H9 (cell line): ENCODE data around the gene MTF1. TPM values are rescaled to one million over a fixed set of nuclear protein-coding genes. Genes with fewer than 3 reads are reported as not detected.

ENCODE experiments used
- DNase-seq: peaks from one replicate; pipeline ENCODE4 v3.0.0-alpha.2; 2017
- H2AFZ ChIP-seq: one replicate; pipeline ENCODE4 v1.6.1; 2013; ENCODE audit warnings: mild to moderate bottlenecking, low read length, control low read depth, moderate library complexity
- H2AK5ac ChIP-seq: 2 replicates; pipeline ENCODE4 v1.6.1; 2013; ENCODE audit warnings: low read length, control low read depth, mixed read lengths; ENCODE audit not compliant: insufficient read length
- H2BK120ac ChIP-seq: one replicate; pipeline ENCODE4 v1.6.1; 2013; ENCODE audit warnings: low read depth, mild to moderate bottlenecking, low read length, control low read depth, inconsistent platforms; ENCODE audit not compliant: poor library complexity, severe bottlenecking
- H2BK12ac ChIP-seq: 2 replicates; pipeline ENCODE4 v1.6.1; 2013; ENCODE audit warnings: low read length, control low read depth, mixed read lengths, low read depth; ENCODE audit not compliant: insufficient read length
- H2BK15ac ChIP-seq: 2 replicates; pipeline ENCODE4 v1.6.1; 2013; ENCODE audit warnings: low read depth, low read length, control low read depth
- H2BK20ac ChIP-seq: one replicate; pipeline ENCODE4 v1.6.1; 2013; ENCODE audit warnings: low read depth, mild to moderate bottlenecking, low read length, control low read depth, inconsistent platforms; ENCODE audit not compliant: poor library complexity, severe bottlenecking
- H2BK5ac ChIP-seq: 2 replicates; pipeline ENCODE4 v1.6.1; 2013; ENCODE audit warnings: low read length, control low read depth, mixed read lengths; ENCODE audit not compliant: insufficient read length
- H3K14ac ChIP-seq: 2 replicates; pipeline ENCODE4 v1.6.1; 2013; ENCODE audit warnings: low read length, control low read depth; ENCODE audit not compliant: insufficient read depth
- H3K18ac ChIP-seq: 2 replicates; pipeline ENCODE4 v1.6.1; 2013; ENCODE audit warnings: low read depth, mild to moderate bottlenecking, mixed read lengths, low read length, control low read depth; ENCODE audit not compliant: insufficient read length
- H3K23ac ChIP-seq: 2 replicates; pipeline ENCODE4 v1.6.1; 2013; ENCODE audit warnings: low read length, control low read depth, mixed read lengths, low read depth; ENCODE audit not compliant: insufficient read length
- H3K23me2 ChIP-seq: 2 replicates; pipeline ENCODE4 v1.6.1; 2013; ENCODE audit warnings: low read depth, mild to moderate bottlenecking, mixed read lengths, low read length, control low read depth; ENCODE audit not compliant: insufficient read length, poor library complexity, severe bottlenecking
- H3K27ac ChIP-seq: 2 replicates; pipeline ENCODE4 v1.5.1; 2013; ENCODE audit warnings: low read length, control low read depth, mixed read lengths, low read depth; ENCODE audit not compliant: insufficient read length
- H3K27me3 ChIP-seq: 2 replicates; pipeline ENCODE4 v1.6.1; 2013; ENCODE audit warnings: low read length, control low read depth, inconsistent platforms; ENCODE audit not compliant: insufficient read depth
- H3K4ac ChIP-seq: 2 replicates; pipeline ENCODE4 v1.6.1; 2013; ENCODE audit warnings: low read depth, mild to moderate bottlenecking, control low read depth, inconsistent platforms, low read length, moderate library complexity
- H3K4me1 ChIP-seq: 2 replicates; pipeline ENCODE4 v1.6.1; 2013; ENCODE audit warnings: low read length, control low read depth, inconsistent platforms; ENCODE audit not compliant: insufficient read depth
- H3K4me2 ChIP-seq: 2 replicates; pipeline ENCODE4 v1.6.1; 2013; ENCODE audit warnings: low read length, control low read depth, mixed read lengths; ENCODE audit not compliant: insufficient read length, insufficient read depth
- H3K56ac ChIP-seq: 2 replicates; pipeline ENCODE4 v1.6.1; 2013; ENCODE audit warnings: low read depth, mild to moderate bottlenecking, mixed read lengths, low read length, control low read depth; ENCODE audit not compliant: insufficient read length
- H3K79me1 ChIP-seq: 2 replicates; pipeline ENCODE4 v1.6.1; 2013; ENCODE audit warnings: low read depth, mild to moderate bottlenecking, moderate library complexity, low read length, control low read depth, inconsistent platforms; ENCODE audit not compliant: insufficient read depth, poor library complexity, severe bottlenecking
- H3K79me2 ChIP-seq: 2 replicates; pipeline ENCODE4 v1.6.1; 2013; ENCODE audit warnings: low read length, control low read depth, inconsistent platforms; ENCODE audit not compliant: insufficient read depth
- H3K9ac ChIP-seq: 2 replicates; pipeline ENCODE4 v1.6.1; 2013; ENCODE audit warnings: low read length, control low read depth, mixed read lengths; ENCODE audit not compliant: insufficient read length; ENCODE audit errors: extremely low read depth
- H3K9me3 ChIP-seq: one replicate; pipeline ENCODE4 v1.6.1; 2013; ENCODE audit warnings: low read depth, low read length, inconsistent platforms; ENCODE audit not compliant: control insufficient read depth
- H3T11ph ChIP-seq: one replicate; pipeline ENCODE4 v1.6.1; 2013; ENCODE audit warnings: mild to moderate bottlenecking, low read length, control low read depth, inconsistent platforms
- H4K20me1 ChIP-seq: one replicate; pipeline ENCODE4 v1.6.1; 2013; ENCODE audit not compliant: control insufficient read depth, insufficient read length, insufficient read depth
- H4K5ac ChIP-seq: 2 replicates; pipeline ENCODE4 v1.6.1; 2013; ENCODE audit warnings: low read depth, mild to moderate bottlenecking, mixed read lengths, low read length, control low read depth; ENCODE audit not compliant: insufficient read length
- H4K8ac ChIP-seq: replicated peaks from 2 replicates; pipeline ENCODE4 v1.6.1; 2013; ENCODE audit warnings: low read length, control low read depth, mixed read lengths, low read depth; ENCODE audit not compliant: insufficient read length
- H4K91ac ChIP-seq: 2 replicates; pipeline ENCODE4 v1.6.1; 2013; ENCODE audit warnings: low read depth, mild to moderate bottlenecking, moderate library complexity, mixed read lengths, low read length, control low read depth; ENCODE audit not compliant: insufficient read length
- H3K27ac Mint-ChIP-seq, 3 experiments: 2 replicates in 2 of 3; 3 replicates in 1 of 3; pipeline ENCODE4 v1.8.0; 2020 to 2021; ENCODE audit warnings: mixed read lengths in 3 of 3, mild to moderate bottlenecking in 1 of 3, moderate library complexity in 1 of 3
- H3K27me3 Mint-ChIP-seq: 2 replicates; pipeline ENCODE4 v1.8.0; 2021; ENCODE audit warnings: low read depth, mild to moderate bottlenecking, moderate library complexity, mixed read lengths
- H3K36me3 Mint-ChIP-seq, 3 experiments: 2 replicates in 2 of 3; 3 replicates in 1 of 3; pipeline ENCODE4 v1.8.0; 2020 to 2021; ENCODE audit warnings: low read depth in 3 of 3, mixed read lengths in 3 of 3; ENCODE audit not compliant: insufficient read depth in 1 of 3
- H3K4me1 Mint-ChIP-seq, 2 experiments: 2 replicates each; pipeline ENCODE4 v1.8.0; 2020; ENCODE audit warnings: mixed read lengths in 2 of 2
- H3K4me3 Mint-ChIP-seq, 2 experiments: 2 replicates in 1 of 2; 3 replicates in 1 of 2; pipeline ENCODE4 v1.8.0; 2020 to 2021; ENCODE audit warnings: mild to moderate bottlenecking in 2 of 2, mixed read lengths in 2 of 2, moderate library complexity in 1 of 2
- H3K9me3 Mint-ChIP-seq, 2 experiments: 2 replicates in 1 of 2; 3 replicates in 1 of 2; pipeline ENCODE4 v1.8.0; 2020; ENCODE audit warnings: mild to moderate bottlenecking in 2 of 2, mixed read lengths in 2 of 2, moderate library complexity in 1 of 2
- CTCF ChIP-seq: fragments of 200-600 bp; sonication (generic); conservative IDR thresholded peaks from 3 replicates; pipeline ENCODE4 v1.8.0; 2021; ENCODE audit warnings: antibody characterized with exemption, mild to moderate bottlenecking
- WGBS: extraction: QIAGEN DNeasy Blood & Tissue Kit; methylation state at CpG from one replicate; pipeline ENCODE4 v1.1.7; 2013; ENCODE audit warnings: missing lambda C conversion rate, low lambda C conversion rate, mixed read lengths; ENCODE audit not compliant: insufficient read length; ENCODE audit errors: extremely low coverage; 5-methylcytosine and 5-hydroxymethylcytosine counted together
- total RNA-seq: library from RNA; stranded (reverse); gene quantifications from 2 replicates; pipeline ENCODE4 v1.2.1, GENCODE V29; 2021

The MTF1 gene
- total RNA-seq, 1 experiment from 2014 or later, result 17.0 TPM

- Histone ChIP-seq H3K23me2 (peaks cover 19% of the 10 kb centered on the region), H3K14ac (no peak overlapping the region), H3K4me1 (peaks cover 4% of the 10 kb centered on the region; the same call in 1 of the 2 replicates), H4K8ac (no peak overlapping the region), H2BK120ac (no peak overlapping the region), H4K20me1 (no peaks in the 10 kb centered on the region), H3K56ac (no peak overlapping the region), H3K4me2 (no peak overlapping the region), H3K23ac (no peak overlapping the region), H3K27ac (no peak overlapping the region), H3K79me1 (no peaks in the 10 kb centered on the region), H2AFZ (no peak overlapping the region), H3K79me2 (no peaks in the 10 kb centered on the region), H3K9me3 (no peaks in the 10 kb centered on the region), H2BK5ac (no peak overlapping the region), H3T11ph (no peak overlapping the region), H3K4ac (no peak overlapping the region), H4K91ac (no peak overlapping the region), H2AK5ac (no peak overlapping the region), H2BK15ac (no peak overlapping the region), H2BK20ac (no peak overlapping the region), H3K18ac (no peak overlapping the region), H3K27me3 (peaks cover 31% of the 10 kb centered on the region), H2BK12ac (no peak overlapping the region), H3K9ac (no peak overlapping the region), H4K5ac (no peak overlapping the region)
- no peaks in the 10 kb centered on the region for H3K27me3 Mint-ChIP-seq
- no peaks in the 10 kb centered on the region; a peak in 1 of 5 replicates for H3K9me3 Mint-ChIP-seq
- no peak overlapping the region for H3K4me3 Mint-ChIP-seq
- DNase-seq, result no peak
- no peak for TF ChIP-seq CTCF
- WGBS, result no CpG with 5 or more reads among the region's 2 CpGs
- H3K27ac Mint-ChIP-seq, result no peak overlapping the region
- no peaks in the 10 kb centered on the region for H3K36me3 Mint-ChIP-seq
- peaks cover 26 to 30% of the 10 kb centered on the region in 2 experiments for H3K4me1 Mint-ChIP-seq
These were observed 96.9 kb downstream of the MTF1 start for GRCh38 chr1:37762516-37762915.
